Activated B cell treated with CpG ODN at 0.5 μM for 24 hours (primary cell): Measurements from ENCODE around the gene PHC2. TPM values are rescaled to one million over a fixed set of nuclear protein-coding genes. Genes with fewer than 3 reads are reported as not detected.

Experiments used
- ATAC-seq: fragments of 200-7000 bp; cut with Tn5 transposase; one replicate; pipeline ENCODE4 v1.10.0; 2021; ENCODE audit warnings: low read depth, mild to moderate bottlenecking, moderate library complexity
- CTCF ChIA-PET: fragments of 350-600 bp; sonication (Branson Sonifier 250); formaldehyde crosslinking; loops from one replicate; lab custom pipeline; 2021; ENCODE audit warnings: antibody characterized with exemption; lab: Charles Lee
- POLR2A ChIA-PET: fragments of 350-600 bp; sonication (Branson Sonifier 250); formaldehyde crosslinking; loops from one replicate; lab custom pipeline; 2021; ENCODE audit warnings: antibody characterized with exemption; lab: Charles Lee
- DNase-seq: peaks from one replicate; pipeline ENCODE4 v3.0.0; 2022
- H3K27ac Mint-ChIP-seq: one replicate; pipeline ENCODE4 v1.8.0; 2020; ENCODE audit warnings: mixed read lengths
- H3K27me3 Mint-ChIP-seq: one replicate; pipeline ENCODE4 v1.8.0; 2021; ENCODE audit warnings: mixed read lengths
- H3K36me3 Mint-ChIP-seq: one replicate; pipeline ENCODE4 v1.8.0; 2021; ENCODE audit warnings: low read depth, mixed read lengths
- H3K4me1 Mint-ChIP-seq: one replicate; pipeline ENCODE4 v1.8.0; 2021; ENCODE audit warnings: mixed read lengths
- H3K4me3 Mint-ChIP-seq: one replicate; pipeline ENCODE4 v1.8.0; 2020; ENCODE audit warnings: mild to moderate bottlenecking, mixed read lengths
- H3K9me3 Mint-ChIP-seq: one replicate; pipeline ENCODE4 v1.8.0; 2020; ENCODE audit warnings: mixed read lengths
- CTCF ChIP-seq: fragments of 200-600 bp; IDR thresholded peaks from one replicate; pipeline ENCODE4 v1.8.0; 2022; ENCODE audit warnings: antibody characterized with exemption, mild to moderate bottlenecking
- intact Hi-C: fragments of 100-400 bp; cut with micrococcal nuclease; formaldehyde crosslinking; loops from one replicate; pipeline ENCODE4 v1.15.1; 2024
- total RNA-seq: library from RNA; stranded (reverse); gene quantifications from 2 replicates; pipeline ENCODE4 v1.2.3, GENCODE V29; 2022

Gene PHC2
- total RNA-seq, 1 donor from 2014 or later: 16.4 TPM

- intact Hi-C loops: loop anchor here (5.0 kb wide), 3 partner anchors 90 to 1845 kb away; partner anchors contain the start of genes SFPQ, ZNF362 and ZSCAN20
- Mint-ChIP-seq H3K4me3 (peak overlapping the region; percentile 11), H3K9me3 (no peaks in the 10 kb centered on the region), H3K4me1 (peaks cover 43% of the 10 kb centered on the region), H3K27me3 (no peaks in the 10 kb centered on the region), H3K36me3 (peaks cover 13% of the 10 kb centered on the region), H3K27ac (no peak overlapping the region)
- ATAC-seq (no peak), DNase-seq (no peak)
- ChIA-PET POLR2A (no interaction called here), CTCF (no interaction called here)
- TF ChIP-seq CTCF: no peak
Observed at GRCh38 chr1:33347650-33347992, 83.3 kb downstream of the PHC2 start.

- DNase-seq: no peak
- no peak for ATAC-seq
- Mint-ChIP-seq H3K4me1 (peaks cover 49% of the 10 kb centered on the region), H3K27ac (no peak overlapping the region), H3K4me3 (peak overlapping the region; percentile 11), H3K9me3 (no peaks in the 10 kb centered on the region), H3K36me3 (peaks cover 15% of the 10 kb centered on the region), H3K27me3 (no peaks in the 10 kb centered on the region)
- intact Hi-C loops: loop anchor here (5.0 kb wide), 3 partner anchors 90 to 1845 kb away; partner anchors contain the start of genes SFPQ, ZNF362 and ZSCAN20
- ChIA-PET CTCF (no interaction called here), POLR2A (no interaction called here)
- TF ChIP-seq CTCF: no peak
Observed at GRCh38 chr1:33346927-33347649, 83.8 kb downstream of the PHC2 start.

DNA sequence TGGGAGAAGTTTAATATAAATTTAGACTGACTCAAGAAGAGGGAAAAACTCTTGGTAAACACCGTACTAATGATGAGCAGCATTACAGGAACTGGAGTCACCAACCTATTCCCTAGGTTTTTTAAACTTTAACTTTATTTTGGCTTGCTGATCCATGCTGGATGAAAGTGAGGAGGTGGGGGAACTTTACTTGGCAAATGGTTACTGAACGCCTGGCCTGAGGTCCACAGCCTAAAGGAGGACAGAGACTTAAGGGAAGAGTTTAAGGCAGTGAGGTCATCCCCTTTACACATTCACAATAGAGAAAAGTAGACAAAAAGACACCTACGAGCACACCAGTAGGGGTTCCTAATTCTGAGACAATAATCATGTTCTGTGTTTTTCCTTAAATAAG is 84.4 kb downstream of the PHC2 start:
- no peak overlapping the region for H3K4me3 Mint-ChIP-seq
- ATAC-seq (no peak), DNase-seq (no peak)
- peaks cover 52% of the 10 kb centered on the region for H3K4me1 Mint-ChIP-seq
- no peaks in the 10 kb centered on the region for H3K9me3 Mint-ChIP-seq
- H3K27me3 Mint-ChIP-seq: no peaks in the 10 kb centered on the region
- H3K27ac Mint-ChIP-seq: no peak overlapping the region
- no peak for TF ChIP-seq CTCF
- CTCF ChIA-PET: no interaction called here
- POLR2A ChIA-PET: no interaction called here
- intact Hi-C loops: loop anchor here (5.0 kb wide), 3 partner anchors 89 to 1846 kb away; partner anchors contain the start of genes SFPQ, ZNF362 and ZSCAN20
- H3K36me3 Mint-ChIP-seq: peaks cover 15% of the 10 kb centered on the region

DNA sequence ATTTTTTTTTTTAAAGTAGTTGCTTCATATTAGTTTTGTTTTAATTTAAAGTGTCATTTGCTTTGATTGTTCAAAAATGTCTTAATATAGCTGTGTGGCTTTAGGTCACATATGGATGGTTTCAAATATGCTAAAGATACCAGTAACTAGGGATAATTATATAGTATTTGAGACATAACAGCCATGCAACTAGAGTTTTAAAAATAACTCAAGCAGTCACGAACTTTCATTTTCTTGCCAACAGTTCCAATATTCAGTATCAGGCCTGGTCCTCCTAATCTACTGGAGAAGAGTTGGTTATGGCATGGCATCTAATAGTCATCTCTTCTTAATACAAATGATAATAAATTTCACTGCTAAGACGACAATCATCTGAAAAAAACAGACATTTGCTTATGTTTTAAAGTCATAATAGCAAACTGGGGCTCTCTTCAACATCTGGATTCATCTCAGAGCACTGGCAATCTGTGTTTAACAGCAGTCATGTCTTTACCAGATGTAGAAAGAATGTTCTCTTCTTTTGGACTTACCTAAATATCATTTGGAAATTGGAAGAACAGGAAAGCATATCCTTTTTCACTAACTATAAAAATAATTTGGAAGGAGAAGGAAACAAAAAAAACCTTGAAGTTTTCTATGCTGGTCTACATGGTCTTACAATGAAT is 85.9 kb downstream of the PHC2 start:
- no peak for TF ChIP-seq CTCF
- CTCF ChIA-PET: no interaction called here
- no peak overlapping the region for H3K27ac Mint-ChIP-seq

GRCh38 chr1:33343539-33343938 is 87.4 kb downstream of the PHC2 start:
- H3K27ac Mint-ChIP-seq: no peak overlapping the region
- POLR2A ChIA-PET: no interaction called here
- DNase-seq (no peak), ATAC-seq (no peak)
- H3K4me1 Mint-ChIP-seq: peaks cover 35% of the 10 kb centered on the region
- peaks cover 18% of the 10 kb centered on the region for H3K36me3 Mint-ChIP-seq
- TF ChIP-seq CTCF: no peak
- CTCF ChIA-PET: interaction anchor here (0.7 kb wide), 1 partner anchor 225 kb away, joined by 3 read pairs; no protein-coding TSS in a partner anchor
- no peaks in the 10 kb centered on the region for H3K9me3 Mint-ChIP-seq
- no peak overlapping the region for H3K4me3 Mint-ChIP-seq
- intact Hi-C loops: no loop called here
- no peaks in the 10 kb centered on the region for H3K27me3 Mint-ChIP-seq

More for the DNA sequence above, 85.9 kb downstream of the PHC2 start:
- Mint-ChIP-seq H3K9me3 (no peaks in the 10 kb centered on the region), H3K4me1 (peaks cover 41% of the 10 kb centered on the region), H3K36me3 (peaks cover 20% of the 10 kb centered on the region), H3K4me3 (no peak overlapping the region), H3K27me3 (no peaks in the 10 kb centered on the region)
- intact Hi-C loops: loop anchor here (5.0 kb wide), 3 partner anchors 88 to 1847 kb away; partner anchors contain the start of genes SFPQ, ZNF362 and ZSCAN20
- DNase-seq: no peak
- no peak for ATAC-seq
- POLR2A ChIA-PET: no interaction called here
